ENCODE measurements around the gene ZNF576.
A peak's percentile ranks its signal among the peaks of the same experiment; 100 is the strongest.

DNA sequence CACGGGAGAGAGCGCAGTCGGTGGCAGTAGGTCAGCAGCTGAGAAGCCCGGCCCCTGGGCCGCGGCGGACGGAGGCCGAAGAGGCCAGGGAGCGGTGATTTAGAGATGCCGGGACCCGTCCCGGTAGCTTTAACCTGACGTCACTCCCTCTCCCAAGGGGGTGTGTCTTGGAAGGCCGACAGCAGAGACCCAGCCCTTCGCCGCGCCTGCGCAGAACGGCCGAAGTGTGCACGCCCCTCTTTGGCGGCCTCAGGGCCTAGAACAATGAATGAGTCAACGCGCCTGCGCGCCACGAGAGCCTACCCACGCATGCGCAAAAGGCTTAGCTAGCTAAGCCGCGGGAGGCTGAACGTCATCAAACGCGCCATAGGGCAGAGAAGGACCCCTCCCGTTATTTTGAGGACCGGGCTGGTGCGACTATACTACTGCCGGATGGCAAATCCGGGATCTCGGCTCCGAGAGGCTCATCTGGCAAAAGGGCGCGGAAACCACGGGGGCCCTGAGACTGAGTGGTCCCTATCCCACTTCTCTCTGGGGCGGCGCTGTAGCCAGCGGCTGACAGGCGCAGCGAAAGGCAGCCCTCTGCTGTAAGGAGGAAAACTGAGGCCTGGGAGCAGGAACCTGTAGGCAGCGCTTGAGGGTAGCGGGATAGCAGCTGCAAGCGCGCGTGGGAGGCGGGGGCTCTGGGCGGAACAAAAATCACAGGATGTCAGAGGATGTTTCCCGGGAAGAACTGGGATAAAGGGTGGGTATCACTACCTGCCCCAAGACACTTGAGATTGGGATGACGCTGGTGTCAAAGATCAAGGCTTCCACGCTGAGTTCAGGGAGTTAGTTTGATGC lies at the start of gene ZNF576, which contains the start of gene IRGQ:
- peak; percentile 52; the same call in 1 of the 2 replicates for TF ChIP-seq POLR2AphosphoS5 (IDR thresholded peaks at IDR 0.05; ENCODE audit: low read depth, low read length)
- TF ChIP-seq, protein P1, sequence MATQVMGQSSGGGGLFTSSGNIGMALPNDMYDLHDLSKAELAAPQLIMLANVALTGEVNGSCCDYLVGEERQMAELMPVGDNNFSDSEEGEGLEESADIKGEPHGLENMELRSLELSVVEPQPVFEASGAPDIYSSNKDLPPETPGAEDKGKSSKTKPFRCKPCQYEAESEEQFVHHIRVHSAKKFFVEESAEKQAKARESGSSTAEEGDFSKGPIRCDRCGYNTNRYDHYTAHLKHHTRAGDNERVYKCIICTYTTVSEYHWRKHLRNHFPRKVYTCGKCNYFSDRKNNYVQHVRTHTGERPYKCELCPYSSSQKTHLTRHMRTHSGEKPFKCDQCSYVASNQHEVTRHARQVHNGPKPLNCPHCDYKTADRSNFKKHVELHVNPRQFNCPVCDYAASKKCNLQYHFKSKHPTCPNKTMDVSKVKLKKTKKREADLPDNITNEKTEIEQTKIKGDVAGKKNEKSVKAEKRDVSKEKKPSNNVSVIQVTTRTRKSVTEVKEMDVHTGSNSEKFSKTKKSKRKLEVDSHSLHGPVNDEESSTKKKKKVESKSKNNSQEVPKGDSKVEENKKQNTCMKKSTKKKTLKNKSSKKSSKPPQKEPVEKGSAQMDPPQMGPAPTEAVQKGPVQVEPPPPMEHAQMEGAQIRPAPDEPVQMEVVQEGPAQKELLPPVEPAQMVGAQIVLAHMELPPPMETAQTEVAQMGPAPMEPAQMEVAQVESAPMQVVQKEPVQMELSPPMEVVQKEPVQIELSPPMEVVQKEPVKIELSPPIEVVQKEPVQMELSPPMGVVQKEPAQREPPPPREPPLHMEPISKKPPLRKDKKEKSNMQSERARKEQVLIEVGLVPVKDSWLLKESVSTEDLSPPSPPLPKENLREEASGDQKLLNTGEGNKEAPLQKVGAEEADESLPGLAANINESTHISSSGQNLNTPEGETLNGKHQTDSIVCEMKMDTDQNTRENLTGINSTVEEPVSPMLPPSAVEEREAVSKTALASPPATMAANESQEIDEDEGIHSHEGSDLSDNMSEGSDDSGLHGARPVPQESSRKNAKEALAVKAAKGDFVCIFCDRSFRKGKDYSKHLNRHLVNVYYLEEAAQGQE (IDR thresholded peaks at IDR 0.05; ENCODE audit: insufficient read depth in 1 of 2, low read depth in 2 of 2, low read length in 2 of 2), result no peak
